HG03342 (cell line): ENCODE measurements around the gene OBP2B.
"Not testable (repeated sequence)": the region's sequence is repeated elsewhere in the genome, so short reads cannot be mapped to it uniquely, and the experiment has no call there.

ENCODE experiments used
- ATAC-seq: cut with Tn5 transposase; IDR thresholded peaks from one replicate; pipeline ENCODE4 v1.9.1; 2021; ENCODE audit warnings: mild to moderate bottlenecking, moderate library complexity; ENCODE audit not compliant: unreplicated experiment

OBP2B gene

DNA sequence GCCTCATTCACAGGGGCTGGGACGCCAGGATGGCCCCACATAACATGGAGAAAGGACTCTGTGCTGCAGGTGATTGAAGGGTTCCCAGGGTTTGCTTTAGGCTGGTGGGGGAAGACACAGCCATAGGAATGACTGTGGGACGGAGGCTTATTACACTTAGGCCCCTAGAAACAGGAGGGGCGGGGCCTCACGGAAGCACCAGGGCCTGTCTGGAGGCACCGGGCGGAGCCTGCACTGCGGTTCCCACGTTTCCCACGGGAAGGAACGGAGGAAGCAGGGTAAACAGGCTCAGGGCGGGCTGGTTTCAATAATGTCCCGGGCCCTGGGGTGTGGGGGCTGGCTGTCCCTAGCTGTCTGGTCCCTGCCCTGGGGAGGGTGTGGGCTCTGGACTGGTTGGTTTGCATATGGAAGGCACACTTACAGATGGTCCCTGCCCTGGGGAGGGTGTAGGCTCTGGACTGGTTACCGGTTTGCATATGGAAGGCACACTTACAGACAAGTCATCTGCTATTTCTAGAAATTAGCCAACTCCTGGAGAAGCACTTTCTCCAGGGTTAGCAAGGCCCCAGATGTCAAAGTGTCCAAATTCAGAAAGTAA lies 14.2 kb upstream of the OBP2B start:
- ATAC-seq = not testable (repeated sequence)

DNA sequence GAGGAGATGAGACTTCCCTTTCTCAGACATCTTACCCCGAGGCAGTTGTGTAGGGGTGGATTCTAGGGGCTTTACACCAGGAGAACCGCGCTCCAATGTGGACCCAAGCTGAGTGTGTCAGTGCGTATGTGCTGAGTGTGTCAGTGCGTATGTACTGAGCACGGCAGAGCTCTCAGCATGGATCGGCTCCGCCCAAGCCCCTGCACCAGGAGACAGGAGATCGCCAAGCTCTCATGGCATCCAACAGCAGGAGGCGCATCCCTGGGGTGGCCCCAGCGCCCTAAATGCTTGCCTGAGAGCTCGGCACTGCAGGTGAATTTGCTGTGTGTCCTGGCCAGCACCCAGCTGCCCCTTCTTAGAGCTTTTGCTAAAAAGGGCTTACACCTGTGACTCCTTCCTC lies 12.9 kb upstream of the OBP2B start:
- not testable (repeated sequence) for ATAC-seq

DNA sequence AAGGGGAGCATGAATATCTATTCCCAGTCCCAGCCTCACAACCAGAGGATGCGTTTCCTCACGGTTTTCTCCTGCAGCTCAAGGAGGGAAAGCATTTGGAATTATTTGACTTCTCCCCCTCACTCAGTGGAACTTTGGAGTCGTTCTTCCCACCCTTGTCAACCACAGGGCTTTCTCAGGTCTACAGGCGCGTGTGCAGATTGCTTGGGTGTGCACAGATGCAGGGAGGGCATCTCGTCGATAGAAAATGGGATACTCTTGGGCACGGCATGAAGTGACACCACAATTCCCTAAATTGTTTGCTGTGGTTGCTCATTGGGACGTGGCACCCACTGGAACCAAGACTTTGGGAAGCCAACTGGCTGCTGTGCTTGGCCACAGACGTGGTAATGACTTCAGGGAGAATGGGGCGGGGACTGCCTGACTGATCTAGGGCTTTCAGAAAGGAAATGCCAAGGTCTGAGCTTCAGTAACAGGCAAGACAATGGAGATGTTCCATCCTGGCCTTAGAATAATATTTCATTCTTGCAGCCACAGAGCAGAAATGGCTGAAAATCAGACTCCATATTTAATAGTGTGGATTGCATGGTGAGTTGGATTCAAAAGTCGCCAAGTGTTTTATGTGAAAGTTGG lies 12.2 kb upstream of the OBP2B start:
- ATAC-seq = no peak

DNA sequence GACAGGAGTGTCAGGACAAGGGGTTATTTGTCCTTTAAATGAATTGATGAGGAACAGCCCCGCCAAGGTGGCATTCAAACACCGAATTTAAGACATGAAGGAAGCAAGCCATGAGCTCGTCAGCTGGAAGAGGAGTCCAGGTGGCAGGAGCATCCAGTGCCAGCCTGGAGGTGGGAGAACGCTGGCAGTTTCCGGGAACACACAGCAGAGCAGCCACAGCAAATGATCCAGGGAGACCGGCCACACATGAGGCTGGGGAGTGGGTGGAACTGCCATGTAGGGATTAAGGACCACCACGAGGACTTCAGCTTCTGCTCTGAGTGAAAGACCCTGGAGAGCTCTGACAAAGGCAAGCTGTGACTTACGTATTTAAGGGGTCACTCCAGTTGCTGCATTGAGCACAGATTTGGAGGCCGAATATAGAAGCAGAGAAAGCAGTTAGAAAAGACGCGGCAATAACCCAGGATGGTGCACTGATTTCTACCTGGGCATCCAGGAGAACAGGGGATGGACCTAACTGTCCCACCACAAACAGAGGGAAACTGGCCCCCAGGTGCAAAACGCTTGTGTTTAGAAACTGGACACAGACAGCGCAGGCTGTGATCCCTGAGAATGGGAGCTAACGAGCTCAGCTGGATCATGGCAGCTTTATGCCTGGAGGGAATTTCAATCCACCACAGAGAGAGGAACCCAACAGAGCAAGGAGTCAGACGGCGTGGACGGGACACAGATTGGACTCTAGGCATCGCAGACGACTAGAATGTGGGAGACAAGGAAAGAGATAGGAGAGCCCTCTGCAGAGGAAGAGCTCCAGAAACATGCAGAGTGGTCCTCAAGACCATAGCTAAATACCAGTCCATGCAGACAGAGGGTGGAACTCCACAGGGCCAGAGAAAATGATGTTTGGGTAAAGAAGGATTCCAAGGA lies 9.3 kb upstream of the OBP2B start:
- ATAC-seq = not testable (repeated sequence)

DNA sequence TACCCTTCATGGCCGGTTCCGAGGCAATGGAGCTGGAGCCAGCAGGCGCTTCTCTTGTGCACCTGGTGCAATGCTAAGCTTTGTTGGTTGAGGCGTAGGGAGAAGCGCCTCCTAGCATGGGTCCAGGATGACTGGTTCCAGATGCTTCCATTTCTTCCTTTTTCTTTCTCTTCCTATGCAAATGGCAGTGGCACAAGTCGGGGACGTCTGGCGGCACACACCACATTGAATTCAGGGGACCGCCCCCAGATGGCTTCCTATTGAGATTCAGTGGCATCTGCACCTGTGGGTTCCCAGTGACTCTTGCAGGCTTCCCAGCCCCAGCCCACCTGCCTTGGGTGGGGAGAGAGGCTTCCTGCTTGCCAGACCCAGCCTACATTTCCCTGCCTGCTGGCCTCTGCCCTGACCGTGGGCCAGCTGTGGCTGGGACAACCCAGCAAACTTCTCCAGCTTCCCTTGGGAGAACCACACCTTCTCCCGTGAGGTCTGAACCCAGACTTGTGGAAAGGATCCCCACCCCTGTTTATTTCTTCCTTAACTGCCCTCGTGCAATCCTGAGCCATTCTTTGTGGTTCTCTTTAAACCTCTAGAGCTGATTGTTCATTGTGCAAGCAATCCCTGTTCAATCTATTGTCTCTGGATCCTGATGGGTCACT lies 8.4 kb upstream of the OBP2B start:
- not testable (repeated sequence) for ATAC-seq

DNA sequence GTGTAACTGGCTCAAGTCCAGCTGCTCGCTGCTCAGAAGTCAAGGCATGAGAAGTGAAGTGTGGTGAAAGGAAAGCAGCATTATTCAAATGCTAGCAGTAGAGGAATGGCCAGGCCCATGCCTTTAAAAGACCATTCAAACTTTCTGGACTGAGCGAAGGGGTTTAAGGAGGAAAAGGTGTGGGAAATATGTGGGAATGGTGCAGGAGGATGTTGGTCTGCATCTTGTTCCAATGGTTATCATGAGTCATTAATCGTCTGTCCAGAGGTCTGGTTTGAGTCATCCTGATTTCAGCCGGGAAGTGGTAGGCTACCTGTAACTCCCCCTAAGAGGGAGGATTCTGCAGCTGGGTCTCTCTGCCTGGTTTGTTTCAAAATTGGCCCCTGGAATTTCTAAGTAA lies 5.2 kb upstream of the OBP2B start:
- ATAC-seq = not testable (repeated sequence)

DNA sequence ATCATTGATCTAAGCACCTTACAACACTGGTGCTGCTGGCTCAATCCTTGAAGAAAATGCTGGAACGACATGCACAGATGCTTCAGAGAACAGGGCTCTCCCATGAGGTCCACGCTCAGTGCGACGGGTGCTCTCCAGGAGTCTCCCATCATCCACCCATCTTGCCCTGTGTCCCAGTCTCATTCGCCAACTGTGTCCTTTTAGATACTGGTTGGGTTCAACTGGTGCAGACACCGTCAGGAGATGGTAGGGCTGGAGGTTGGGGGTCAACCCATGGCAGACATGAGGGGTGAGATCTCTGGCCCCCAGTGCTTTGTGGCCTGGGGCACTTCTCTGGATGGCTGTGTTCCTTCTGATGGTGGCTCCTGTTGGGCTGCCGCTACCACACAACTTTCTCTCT lies 1.6 kb upstream of the OBP2B start:
- ATAC-seq = no peak

DNA sequence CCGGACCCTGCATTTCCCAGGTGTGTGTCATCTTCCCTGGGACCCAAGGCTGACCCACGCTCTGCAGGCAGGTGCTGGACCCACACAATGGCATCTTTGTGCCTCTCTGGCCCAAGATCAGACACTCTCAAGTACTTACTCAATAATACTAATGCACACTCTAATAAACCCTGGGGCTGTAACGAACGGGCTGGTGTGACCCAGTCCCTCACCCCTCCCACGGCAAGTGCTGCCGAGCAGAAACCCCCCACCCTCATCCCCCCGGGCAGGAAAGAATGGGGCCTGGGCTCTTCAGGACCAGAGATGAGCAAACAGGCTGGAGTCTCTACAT lies 1.1 kb upstream of the OBP2B start:
- ATAC-seq = no peak

DNA sequence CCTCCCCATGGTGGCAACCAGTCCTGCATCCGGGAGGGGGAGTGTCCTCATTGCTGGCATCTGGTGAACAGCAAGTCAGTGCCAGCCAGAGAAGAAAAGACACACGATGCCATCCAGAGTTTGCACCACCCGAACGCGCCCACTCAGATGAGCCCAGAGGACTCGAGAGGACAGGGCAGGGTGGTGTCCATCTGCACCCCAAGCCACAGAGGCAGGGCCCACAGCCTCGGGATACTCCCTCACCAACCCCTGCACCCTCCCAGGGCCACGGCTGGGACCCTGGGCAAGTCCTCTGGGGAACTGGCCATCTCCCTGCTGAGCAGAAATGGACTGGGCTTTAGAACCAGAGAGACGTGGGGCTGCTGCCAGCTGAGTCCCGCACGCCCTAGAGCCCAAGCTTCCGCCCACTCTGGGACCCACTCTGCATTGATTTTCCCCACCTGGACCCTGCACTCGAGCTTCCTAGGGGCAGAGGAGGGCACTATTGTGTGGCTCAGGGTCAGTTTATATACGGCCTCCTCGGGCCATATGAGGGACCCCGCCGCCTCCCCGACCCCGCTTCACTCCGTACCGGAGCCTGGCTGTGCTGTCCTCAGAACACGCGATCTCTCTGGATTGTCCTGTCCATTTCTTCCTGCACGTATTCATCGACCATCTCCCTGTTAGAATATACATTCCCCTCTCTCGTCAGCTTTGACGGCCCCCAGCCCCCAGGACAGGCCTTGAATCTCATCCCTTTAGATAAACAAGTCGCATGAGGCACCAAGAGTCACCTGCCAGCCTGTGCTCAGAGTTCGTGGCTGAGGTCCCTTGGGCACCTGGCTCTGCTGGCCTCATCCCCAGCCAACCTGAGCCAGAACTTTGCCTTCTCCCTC lies 514 bp upstream of the OBP2B start:
- not testable (repeated sequence) for ATAC-seq

DNA sequence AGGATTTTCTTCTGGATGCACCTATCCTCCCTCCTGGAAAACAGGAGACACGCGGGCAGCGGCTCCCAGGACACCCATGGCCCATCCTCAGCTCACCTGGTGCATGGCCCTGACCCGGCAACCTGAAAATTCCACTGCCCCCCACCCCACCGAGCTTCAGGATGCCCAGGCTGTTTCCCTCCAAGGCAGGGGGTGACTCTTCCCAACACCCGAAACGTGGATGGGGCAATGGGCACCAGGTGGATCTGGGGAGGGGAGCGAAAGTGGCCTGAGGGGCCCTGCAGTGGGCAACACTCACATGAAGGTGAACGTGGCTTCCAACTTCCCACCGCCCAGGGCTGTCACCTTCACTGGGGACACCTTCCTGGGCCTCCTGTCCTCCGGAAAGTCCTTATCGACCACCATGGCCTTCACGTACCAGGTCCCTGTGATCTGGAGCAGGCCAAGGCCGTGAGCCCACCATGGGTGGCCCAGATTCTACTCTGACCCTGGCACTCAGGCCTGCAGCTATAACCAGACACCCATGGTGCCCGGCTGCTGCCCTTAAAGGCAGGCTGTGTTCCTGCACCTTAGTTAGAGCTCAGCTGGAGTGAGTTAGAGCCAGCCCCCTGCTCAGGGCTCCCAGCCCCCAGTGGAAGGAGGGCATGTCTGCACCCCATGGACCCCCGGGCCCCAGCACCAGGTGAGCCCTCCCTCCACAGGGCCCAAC lies 725 bp downstream of the OBP2B start:
- not testable (repeated sequence) for ATAC-seq

DNA sequence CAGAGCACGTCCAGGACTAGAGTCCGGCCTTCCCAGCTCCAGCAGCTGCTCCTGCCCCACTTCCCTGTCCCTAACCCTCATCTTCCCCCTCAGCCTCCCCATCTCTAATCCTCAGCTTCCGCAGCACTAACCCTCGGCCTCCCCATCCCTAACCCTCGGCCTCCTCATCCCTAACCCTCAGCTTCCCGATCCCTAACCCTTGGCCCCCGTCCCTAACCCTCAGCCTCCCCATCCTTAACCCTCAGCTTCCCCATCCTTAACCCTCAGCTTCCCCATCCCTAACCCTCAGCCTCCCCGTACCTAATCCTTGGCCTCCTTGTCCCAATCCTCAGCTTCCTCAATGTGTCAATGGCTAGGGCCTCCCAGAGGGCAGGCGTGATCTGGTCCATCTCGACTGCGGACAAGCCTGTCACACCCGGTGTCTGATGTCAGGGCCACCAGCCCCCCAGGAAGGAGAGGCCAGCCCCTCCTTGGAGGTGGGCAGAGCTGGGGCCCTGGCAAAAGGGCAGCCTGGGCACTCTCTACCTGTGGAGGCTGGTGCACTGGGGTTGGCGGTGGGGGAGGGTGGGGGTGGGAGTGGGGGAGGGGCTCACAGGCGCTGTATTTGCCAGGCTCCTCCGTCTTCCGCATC lies 1.4 kb downstream of the OBP2B start:
- ATAC-seq = no peak

DNA sequence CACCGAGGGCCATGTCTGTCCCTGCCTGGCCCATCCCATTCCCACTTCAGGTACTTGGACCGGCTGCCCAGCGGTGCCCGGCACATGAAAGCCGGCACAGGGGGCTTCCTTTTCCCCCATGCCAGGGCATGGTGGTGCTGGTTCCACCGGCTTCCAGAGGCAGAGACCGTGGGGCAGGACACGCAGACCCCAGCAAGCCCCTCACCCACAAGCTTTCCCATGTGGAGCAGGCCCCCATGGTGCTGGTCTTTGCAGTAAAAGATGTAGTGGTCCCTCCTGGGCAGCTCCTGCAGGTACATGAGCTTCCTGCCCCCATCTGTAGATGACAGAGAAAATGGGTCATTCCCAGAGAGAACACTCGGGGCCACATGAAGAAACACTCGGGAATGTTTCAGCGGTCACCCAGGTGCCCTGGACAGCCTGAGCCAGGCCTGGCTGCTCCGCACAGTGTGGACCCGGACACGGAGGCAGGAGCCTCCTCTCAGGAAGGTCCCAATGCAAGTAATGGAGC lies 2.0 kb downstream of the OBP2B start:
- no peak for ATAC-seq

DNA sequence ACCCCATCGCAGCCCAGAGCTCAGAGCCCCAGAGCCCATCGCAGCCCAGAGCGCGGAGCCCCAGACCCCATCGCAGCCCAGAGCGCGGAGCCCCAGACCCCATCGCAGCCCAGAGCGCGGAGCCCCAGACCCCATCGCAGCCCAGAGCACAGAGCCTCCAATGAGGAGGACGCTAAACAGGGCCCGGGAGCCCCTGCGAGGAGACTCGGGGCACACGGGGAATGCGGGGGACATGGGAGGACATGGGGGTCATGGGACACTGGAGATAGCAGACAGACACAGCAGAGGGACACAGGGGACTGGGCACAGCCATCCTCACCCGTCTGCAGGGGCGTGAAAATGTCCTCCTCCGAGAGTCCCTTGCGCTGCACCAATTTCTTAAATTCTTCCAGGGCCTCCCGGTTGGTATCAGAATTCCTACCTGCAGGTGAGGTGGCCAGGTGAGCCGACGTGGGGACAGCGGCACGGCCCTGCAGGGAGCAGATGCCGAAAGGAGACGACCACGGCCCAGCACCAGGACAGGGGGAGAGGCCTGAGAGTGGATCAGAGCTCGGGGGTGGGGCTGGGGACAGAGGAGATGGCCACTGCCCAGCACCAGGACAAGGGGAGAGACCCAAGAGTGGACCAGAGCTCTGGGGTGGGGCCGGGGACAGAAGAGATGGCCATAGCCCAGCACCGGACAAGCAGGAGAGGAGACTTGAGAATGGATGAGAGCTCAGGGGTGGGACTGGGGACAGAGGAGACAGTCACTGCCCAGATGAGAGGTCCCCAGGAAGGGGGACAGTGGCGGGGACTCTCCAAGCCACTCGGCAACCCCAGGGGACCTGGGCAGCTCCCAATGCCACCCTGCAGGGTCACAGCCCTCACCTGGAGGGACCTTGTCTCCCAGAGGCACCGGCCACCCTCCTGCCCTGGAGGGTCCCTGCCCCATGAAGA lies 2.8 kb downstream of the OBP2B start:
- no peak for ATAC-seq

DNA sequence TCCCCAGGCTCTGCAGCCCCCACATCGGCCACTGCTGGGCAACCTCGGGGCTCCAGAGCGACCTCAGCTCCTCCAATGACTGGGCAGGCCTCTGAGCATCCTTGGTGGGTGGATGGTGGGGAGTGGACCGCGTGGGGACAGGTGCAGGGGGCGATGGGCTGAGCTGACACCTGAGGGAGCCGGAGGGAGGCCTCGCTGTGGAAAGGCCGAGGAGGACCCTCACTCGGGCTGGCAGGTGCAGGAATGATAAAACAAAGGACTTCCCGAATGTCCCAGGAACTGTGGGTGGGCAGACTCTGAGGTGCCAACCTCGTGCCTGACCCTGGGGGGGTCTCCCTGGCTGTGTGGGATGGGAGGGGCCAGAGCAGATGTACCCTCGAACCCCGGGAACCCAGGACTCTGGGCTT lies 3.6 kb downstream of the OBP2B start:
- not testable (repeated sequence) for ATAC-seq

DNA sequence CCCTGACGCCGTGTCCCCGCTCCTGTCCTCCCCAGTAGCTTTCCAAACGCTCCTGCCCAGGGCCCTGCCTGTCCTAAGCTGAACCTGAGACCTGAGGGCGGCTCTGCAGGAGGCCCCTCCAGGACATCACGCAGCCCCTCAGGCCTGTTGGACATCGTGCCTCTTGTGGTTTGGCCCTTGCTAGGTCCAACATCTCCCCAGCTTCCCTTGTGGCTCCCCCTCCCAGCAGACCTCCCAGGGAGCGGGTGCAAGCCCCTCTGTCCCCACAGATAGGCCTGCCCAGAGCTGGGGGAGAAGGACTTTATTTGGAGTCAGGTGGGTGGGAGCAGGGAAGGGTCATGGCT lies 4.1 kb downstream of the OBP2B start:
- no peak for ATAC-seq

DNA sequence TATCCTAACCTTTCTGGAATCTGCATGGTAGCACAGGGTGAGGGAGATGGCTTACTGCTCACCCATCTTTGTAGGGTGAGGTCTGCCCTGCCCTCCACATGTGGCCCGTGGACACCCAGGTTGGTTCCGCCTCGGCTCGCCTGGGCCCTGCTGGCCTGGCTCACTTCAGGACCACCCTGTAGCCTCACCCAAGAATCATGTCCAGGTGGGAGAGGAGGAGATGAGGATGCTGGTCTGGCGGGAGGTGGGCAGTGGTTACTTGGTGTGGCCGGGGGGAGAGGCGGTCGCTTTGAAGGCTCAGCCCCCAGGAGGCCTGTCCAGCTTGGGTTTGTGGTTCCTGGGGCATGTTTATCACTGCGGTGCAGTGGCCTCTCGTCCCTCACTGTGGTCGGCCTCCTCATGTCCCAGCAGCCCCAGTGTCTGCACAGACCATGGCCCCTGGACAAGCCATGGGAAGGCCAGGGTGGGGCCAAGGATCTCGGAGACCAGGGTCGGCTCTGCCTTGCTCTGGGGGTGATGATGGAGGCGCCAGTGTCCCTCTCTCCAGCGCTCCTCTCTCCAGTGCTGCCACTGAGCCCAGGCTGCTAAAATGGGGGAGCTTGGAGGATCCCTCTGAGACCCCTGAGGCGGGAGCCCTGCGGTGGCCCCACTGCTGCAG lies 4.6 kb downstream of the OBP2B start:
- no peak for ATAC-seq

DNA sequence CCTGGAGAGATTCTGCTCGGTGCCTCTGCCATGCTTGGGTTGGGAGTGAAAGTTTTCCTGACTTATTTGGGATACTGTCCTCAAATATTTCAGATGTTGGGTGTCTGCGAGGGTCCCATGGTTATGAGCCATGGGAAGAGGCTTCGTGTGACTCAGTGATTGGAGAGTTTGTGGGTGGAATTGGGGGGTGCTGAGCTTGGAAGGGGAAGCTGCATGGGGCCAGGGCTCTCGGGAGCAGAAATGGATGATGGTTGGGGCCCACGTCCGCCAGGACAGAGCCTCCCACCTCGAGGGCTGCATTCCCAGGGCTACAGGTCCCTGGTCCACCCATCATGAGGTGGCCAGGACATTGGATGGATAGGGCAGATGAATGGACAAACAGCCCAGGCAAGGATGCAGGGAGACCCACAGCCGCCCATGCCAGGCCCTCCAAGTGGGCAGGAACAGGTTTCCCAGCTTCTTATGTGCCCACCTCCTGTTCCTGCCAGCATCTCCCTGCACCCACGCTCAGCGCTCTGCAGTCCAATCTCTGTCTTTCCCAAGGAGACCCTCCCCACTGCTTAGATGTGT lies 5.5 kb downstream of the OBP2B start:
- ATAC-seq = no peak
